Natural killer cell (primary cell): ENCODE results near the gene ETF1. TPM values are rescaled to one million over a fixed set of nuclear protein-coding genes. Genes with fewer than 3 reads are reported as not detected.
"Not testable (repeated sequence)": the region's sequence is repeated elsewhere in the genome, so short reads cannot be mapped to it uniquely, and the experiment has no call there.

Source experiments
- ATAC-seq, 3 donors: fragments of 150-1000 bp in 2 of 3; fragments of 200-7000 bp in 1 of 3; cut with Tn5 transposase; 1 replicate in 1 of 3; 2 replicates in 2 of 3; pipeline ENCODE4 v1.10.0; 2021; ENCODE audit warnings: mild to moderate bottlenecking in 2 of 3, moderate library complexity in 2 of 3
- DNase-seq, 2 donors: peaks; one replicate each; pipeline versions ENCODE4 v3.0.0 to v3.0.0-alpha.2; 2013 to 2021; ENCODE audit warnings: mixed read lengths in 1 of 2
- H3K27ac ChIP-seq: one replicate; pipeline ENCODE4 v1.5.1; 2013; ENCODE audit warnings: mild to moderate bottlenecking, low read length
- H3K27me3 ChIP-seq: one replicate; pipeline ENCODE4 v1.6.1; 2013; ENCODE audit warnings: low read length; ENCODE audit not compliant: control insufficient read depth, insufficient read depth
- H3K36me3 ChIP-seq: one replicate; pipeline ENCODE4 v1.6.1; 2013; ENCODE audit warnings: low read length; ENCODE audit not compliant: control insufficient read depth, insufficient read depth
- H3K4me1 ChIP-seq: one replicate; pipeline ENCODE4 v1.6.1; 2013; ENCODE audit warnings: low read length; ENCODE audit not compliant: control insufficient read depth, insufficient read depth
- H3K4me3 ChIP-seq: one replicate; pipeline ENCODE4 v1.5.1; 2013; ENCODE audit warnings: low read length
- H3K9me3 ChIP-seq: one replicate; pipeline ENCODE4 v1.6.1; 2013; ENCODE audit warnings: low read length; ENCODE audit not compliant: control insufficient read depth, insufficient read depth
- H3K27ac Mint-ChIP-seq, 2 donors: one replicate each; pipeline ENCODE4 v1.8.0; 2022; ENCODE audit warnings: mild to moderate bottlenecking in 2 of 2, mixed read lengths in 2 of 2, moderate library complexity in 1 of 2
- H3K27me3 Mint-ChIP-seq, 2 donors: one replicate each; pipeline ENCODE4 v1.8.0; 2022; ENCODE audit warnings: low read depth in 2 of 2, mixed read lengths in 2 of 2
- H3K36me3 Mint-ChIP-seq: one replicate; pipeline ENCODE4 v1.8.0; 2022; ENCODE audit warnings: mixed read lengths
- H3K4me1 Mint-ChIP-seq, 2 donors: one replicate each; pipeline ENCODE4 v1.8.0; 2022; ENCODE audit warnings: mixed read lengths in 2 of 2
- H3K4me3 Mint-ChIP-seq: one replicate; pipeline ENCODE4 v1.8.0; 2022; ENCODE audit warnings: mild to moderate bottlenecking, moderate library complexity, mixed read lengths
- H3K9me3 Mint-ChIP-seq, 2 donors: one replicate each; pipeline ENCODE4 v1.8.0; 2022; ENCODE audit warnings: mixed read lengths in 2 of 2
- CTCF ChIP-seq: fragments of 200-600 bp; IDR thresholded peaks from one replicate; pipeline ENCODE4 v1.8.0; 2022; ENCODE audit warnings: antibody characterized with exemption
- WGBS: methylation state at CpG from one replicate; pipeline ENCODE4 v1.1.7; 2013; ENCODE audit warnings: missing lambda C conversion rate; ENCODE audit not compliant: insufficient coverage; 5-methylcytosine and 5-hydroxymethylcytosine counted together
- intact Hi-C: fragments of 100-400 bp; cut with micrococcal nuclease; formaldehyde crosslinking; loops from one replicate; pipeline ENCODE4 v1.14.2; 2022
- total RNA-seq, 4 donors: library from RNA; stranded (reverse); fragments of 120-200 nt in 1 of 4; gene quantifications; one replicate each; pipeline versions ENCODE4 v1.2.3 to v1.2.4, GENCODE V29; 2013 to 2022

Gene ETF1
- total RNA-seq, 3 donors from 2014 or later (not counting 1 experiment from before 2014, with no cell fraction given): 135 to 189 (median 136) TPM

DNA sequence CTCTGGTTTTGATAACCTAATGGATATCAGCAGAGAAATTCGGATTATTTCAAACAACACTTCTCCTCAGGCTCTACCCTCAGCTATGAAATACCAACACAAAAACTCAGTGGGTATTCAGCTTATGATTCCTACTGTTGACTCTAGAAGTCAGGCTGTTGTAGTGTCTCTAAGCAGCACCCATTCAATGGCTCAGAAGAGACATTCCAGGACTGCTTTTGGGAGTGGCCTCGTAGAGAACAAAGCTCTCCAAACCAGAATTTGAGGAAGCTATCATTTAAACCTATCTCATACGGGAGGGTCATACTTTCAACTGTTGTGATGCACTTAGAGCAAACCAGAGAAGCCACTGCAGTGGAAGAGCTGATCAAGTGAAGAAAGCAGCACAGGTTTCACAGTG, 34.1 kb downstream of the ETF1 start:
- ATAC-seq: no peak
- TF ChIP-seq CTCF: no peak
- Mint-ChIP-seq H3K27me3 (no peaks in the 10 kb centered on the region), H3K27ac (peak overlapping the region; percentile 21 to 36), H3K9me3 (no peaks in the 10 kb centered on the region), H3K4me3 (no peak overlapping the region), H3K4me1 (peaks cover 0 to 6% of the 10 kb centered on the region in 2 donors), H3K36me3 (peaks cover 31% of the 10 kb centered on the region)
- intact Hi-C loops: no loop called here
- no peak overlapping the region for H3K27ac ChIP-seq
- no peaks in the 10 kb centered on the region for H3K9me3 ChIP-seq
- H3K4me1 ChIP-seq: no peaks in the 10 kb centered on the region
- no peak for DNase-seq
- no peak overlapping the region for H3K4me3 ChIP-seq
- H3K27me3 ChIP-seq: no peaks in the 10 kb centered on the region
- peaks cover 59% of the 10 kb centered on the region for H3K36me3 ChIP-seq
- WGBS: 91% methylated on average over 3 of the region's 3 CpGs

- H3K4me1 Mint-ChIP-seq: not testable (repeated sequence)
- H3K36me3 Mint-ChIP-seq: peaks cover 31% of the 10 kb centered on the region
Observed at GRCh38 chr5:138507485-138507884, 35.6 kb downstream of the ETF1 start.

DNA sequence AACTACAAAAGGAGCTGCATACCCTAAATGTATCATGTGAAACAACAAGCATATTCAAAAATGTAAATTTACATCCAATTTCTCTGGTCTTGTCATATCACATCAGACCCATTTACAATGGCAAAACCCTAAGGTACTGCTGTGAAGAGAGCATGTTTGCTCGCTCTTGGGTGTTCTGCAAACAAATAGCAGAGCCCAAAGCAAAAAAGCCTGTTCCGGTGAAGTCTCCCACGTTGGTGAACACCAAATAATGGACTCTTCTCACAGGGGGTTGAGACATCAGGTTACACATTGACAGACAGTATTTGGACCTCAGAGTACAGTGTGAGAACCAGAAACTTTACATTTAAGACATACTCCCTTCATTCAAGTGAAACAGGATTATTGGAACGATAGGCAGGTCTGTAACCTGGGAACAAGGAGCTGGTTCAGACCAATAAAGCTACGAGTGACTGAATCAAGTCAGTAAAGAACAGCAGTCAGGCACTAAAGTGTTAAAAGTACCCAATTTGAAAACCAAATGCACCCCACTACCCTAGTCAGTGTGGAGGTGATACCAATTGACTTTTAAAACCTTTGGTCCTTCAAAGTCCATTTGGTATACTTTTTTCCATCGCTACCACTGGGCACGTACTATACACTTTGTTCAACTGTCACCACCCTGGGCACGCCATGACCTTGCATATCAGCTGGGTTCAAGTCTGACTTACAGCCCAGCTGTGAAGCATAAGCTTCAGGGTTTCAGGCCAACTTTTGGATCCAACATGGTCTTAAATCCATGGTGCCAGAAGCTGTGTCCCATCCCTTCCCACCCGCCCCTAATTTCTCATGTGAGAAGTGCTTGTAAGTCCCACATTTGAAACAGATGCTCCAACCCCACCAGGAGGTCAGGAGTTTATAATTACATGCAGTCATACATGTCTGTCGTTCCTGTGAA, 36.4 kb downstream of the ETF1 start:
- H3K9me3 ChIP-seq: no peaks in the 10 kb centered on the region
- no peaks in the 10 kb centered on the region for H3K27me3 ChIP-seq
- intact Hi-C loops: no loop called here
- no peak overlapping the region for H3K4me3 ChIP-seq
- H3K27ac ChIP-seq: no peak overlapping the region
- Mint-ChIP-seq H3K27me3 (no peaks in the 10 kb centered on the region), H3K4me1 (peaks cover 5 to 6% of the 10 kb centered on the region in 2 donors), H3K4me3 (no peak overlapping the region), H3K27ac (peak overlapping the region in 1 of 2 donors; percentile 54), H3K36me3 (peaks cover 31% of the 10 kb centered on the region), H3K9me3 (no peaks in the 10 kb centered on the region)
- H3K4me1 ChIP-seq: no peaks in the 10 kb centered on the region
- WGBS: 97% methylated on average over 10 of the region's 10 CpGs
- ATAC-seq (no peak), DNase-seq (no peak)
- no peak for TF ChIP-seq CTCF
- peaks cover 40% of the 10 kb centered on the region for H3K36me3 ChIP-seq

More at GRCh38 chr5:138507485-138507884, 35.6 kb downstream of the ETF1 start:
- WGBS: 92% methylated on average over 6 of the region's 8 CpGs
- peaks cover 46% of the 10 kb centered on the region for H3K36me3 ChIP-seq
- H3K4me1 ChIP-seq, H3K4me3 ChIP-seq, H3K9me3 ChIP-seq, H3K9me3 Mint-ChIP-seq, H3K27me3 ChIP-seq, ATAC-seq, intact Hi-C loops, DNase-seq, H3K27me3 Mint-ChIP-seq, H3K4me3 Mint-ChIP-seq, H3K27ac ChIP-seq: not testable (repeated sequence)
- H3K27ac Mint-ChIP-seq: peak overlapping the region in 1 of 2 donors; percentile 54

DNA sequence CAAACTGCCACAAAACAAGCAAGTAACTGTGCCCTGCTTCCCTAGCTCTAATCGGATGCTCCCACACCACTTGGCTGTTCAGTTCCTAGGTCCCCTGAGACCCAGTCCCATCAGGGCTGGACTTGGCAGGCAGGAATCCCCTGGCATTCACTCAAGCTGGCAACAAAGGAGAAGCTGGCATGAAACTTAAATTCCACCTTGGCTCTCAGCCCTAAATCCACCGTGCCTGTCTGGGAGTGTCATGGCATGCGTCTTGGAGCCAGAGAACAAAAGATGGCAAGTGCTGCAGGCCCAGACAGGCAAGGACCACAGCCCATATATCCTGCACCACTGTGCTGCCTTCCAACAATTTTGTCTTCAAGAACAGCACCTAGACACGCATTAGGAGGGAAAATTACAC, 38.2 kb downstream of the ETF1 start:
- H3K4me3 ChIP-seq: no peak overlapping the region
- Mint-ChIP-seq H3K36me3 (peaks cover 23% of the 10 kb centered on the region), H3K9me3 (no peaks in the 10 kb centered on the region), H3K4me1 (peaks cover 5 to 6% of the 10 kb centered on the region in 2 donors), H3K4me3 (no peak overlapping the region), H3K27ac (peak overlapping the region; percentile 16 to 29), H3K27me3 (no peaks in the 10 kb centered on the region)
- H3K27me3 ChIP-seq: no peaks in the 10 kb centered on the region
- no peak for TF ChIP-seq CTCF
- WGBS: 94% methylated on average over 4 of the region's 4 CpGs
- H3K27ac ChIP-seq: no peak overlapping the region
- peaks cover 24% of the 10 kb centered on the region for H3K36me3 ChIP-seq
- no peaks in the 10 kb centered on the region for H3K9me3 ChIP-seq
- H3K4me1 ChIP-seq: no peaks in the 10 kb centered on the region
- ATAC-seq (no peak), DNase-seq (no peak)
- intact Hi-C loops: no loop called here
